ENCODE data around the gene ZNF534.

Gene ZNF534

GRCh38 chr19:52442179-52442578 lies 13.2 kb downstream of the ZNF534 start:
- no peak for DNase-seq (ENCODE audit: low read depth)
- no peak for TF ChIP-seq CTCF (IDR thresholded peaks at IDR 0.05; ENCODE audit: control insufficient read depth, insufficient read depth, low read depth, low read length, missing control alignments)
- no peak overlapping the region for H3K4me3 ChIP-seq (ENCODE audit: control insufficient read depth, low read depth, low read length)

GRCh38 chr19:52444506-52444905 lies 15.6 kb downstream of the ZNF534 start:
- no peak for TF ChIP-seq CTCF (IDR thresholded peaks at IDR 0.05; ENCODE audit: control insufficient read depth, insufficient read depth, low read depth, low read length, missing control alignments)
- DNase-seq (ENCODE audit: low read depth) = no peak
- no peak overlapping the region for H3K4me3 ChIP-seq (ENCODE audit: control insufficient read depth, low read depth, low read length)

- no peak for DNase-seq (ENCODE audit: low read depth)
- no peak for TF ChIP-seq CTCF (IDR thresholded peaks at IDR 0.05; ENCODE audit: control insufficient read depth, insufficient read depth, low read depth, low read length, missing control alignments)
- H3K4me3 ChIP-seq (ENCODE audit: control insufficient read depth, low read depth, low read length) = no peak overlapping the region
Observed at GRCh38 chr19:52451241-52451640, 22.3 kb downstream of the ZNF534 start.

GRCh38 chr19:52453324-52454094 lies 24.6 kb downstream of the ZNF534 start, which contains the start of gene ZNF578:
ZNF578 (plus strand) TSS chr19:52453553; CDS start chr19:52501846, 48,293 bp downstream.
- TF ChIP-seq CTCF (IDR thresholded peaks at IDR 0.05; ENCODE audit: control insufficient read depth, insufficient read depth, low read depth, low read length, missing control alignments) = peak; percentile 7
- DNase-seq (ENCODE audit: low read depth) = peak; percentile 43
- H3K4me3 ChIP-seq (ENCODE audit: control insufficient read depth, low read depth, low read length) = peak within 1 kb of the TSS; percentile 76

- H3K4me3 ChIP-seq (ENCODE audit: control insufficient read depth, low read depth, low read length) = no peak overlapping the region
- no peak for TF ChIP-seq CTCF (IDR thresholded peaks at IDR 0.05; ENCODE audit: control insufficient read depth, insufficient read depth, low read depth, low read length, missing control alignments)
- no peak for DNase-seq (ENCODE audit: low read depth)
Observed at GRCh38 chr19:52464798-52465470, 36.0 kb downstream of the ZNF534 start.

GRCh38 chr19:52473655-52474350 lies 44.9 kb downstream of the ZNF534 start:
- H3K4me3 ChIP-seq (ENCODE audit: control insufficient read depth, low read depth, low read length) = no peak overlapping the region
- DNase-seq (ENCODE audit: low read depth) = no peak
- TF ChIP-seq CTCF (IDR thresholded peaks at IDR 0.05; ENCODE audit: control insufficient read depth, insufficient read depth, low read depth, low read length, missing control alignments) = no peak
